Parathyroid adenoma (tissue), 2 donors: ENCODE results near the gene CORO6.

ENCODE experiments used
- H2AFZ ChIP-seq: fragments of 300-600 bp; sonication (generic); one replicate; pipeline ENCODE4 v1.7.0; 2017; ENCODE audit warnings: antibody characterized with exemption, mild to moderate bottlenecking
- H3K27ac ChIP-seq: fragments of 300-600 bp; sonication (generic); one replicate; pipeline ENCODE4 v1.7.0; 2017
- H3K27me3 ChIP-seq: fragments of 300-600 bp; sonication (generic); one replicate; pipeline ENCODE4 v1.7.0; 2017; ENCODE audit warnings: low read length; ENCODE audit not compliant: control insufficient read depth, insufficient read depth
- H3K36me3 ChIP-seq: fragments of 300-600 bp; sonication (generic); one replicate; pipeline ENCODE4 v1.7.0; 2017; ENCODE audit warnings: low read length; ENCODE audit not compliant: control insufficient read depth, insufficient read depth
- H3K4me1 ChIP-seq: fragments of 300-600 bp; sonication (generic); one replicate; pipeline ENCODE4 v1.7.0; 2017; ENCODE audit warnings: control low read depth
- H3K4me2 ChIP-seq: fragments of 300-600 bp; sonication (generic); one replicate; pipeline ENCODE4 v1.7.0; 2017; ENCODE audit warnings: low read length
- H3K4me3 ChIP-seq: fragments of 300-600 bp; sonication (generic); one replicate; pipeline ENCODE4 v1.7.0; 2017; ENCODE audit warnings: low read depth, low read length
- H3K79me2 ChIP-seq: fragments of 300-600 bp; sonication (generic); one replicate; pipeline ENCODE4 v1.7.0; 2017; ENCODE audit warnings: control low read depth
- H3K9ac ChIP-seq: fragments of 300-600 bp; sonication (generic); one replicate; pipeline ENCODE4 v1.7.0; 2017; ENCODE audit warnings: mild to moderate bottlenecking
- H3K9me3 ChIP-seq: fragments of 300-600 bp; sonication (generic); one replicate; pipeline ENCODE4 v1.7.0; 2017; ENCODE audit warnings: low read length; ENCODE audit not compliant: control insufficient read depth
- CTCF ChIP-seq: fragments of 300-600 bp; sonication (generic); IDR thresholded peaks from one replicate; pipeline ENCODE4 v1.7.0; 2017; ENCODE audit warnings: antibody characterized with exemption, mild to moderate bottlenecking
- donor health status: primary hyperparathyroidism.

CORO6 gene

DNA sequence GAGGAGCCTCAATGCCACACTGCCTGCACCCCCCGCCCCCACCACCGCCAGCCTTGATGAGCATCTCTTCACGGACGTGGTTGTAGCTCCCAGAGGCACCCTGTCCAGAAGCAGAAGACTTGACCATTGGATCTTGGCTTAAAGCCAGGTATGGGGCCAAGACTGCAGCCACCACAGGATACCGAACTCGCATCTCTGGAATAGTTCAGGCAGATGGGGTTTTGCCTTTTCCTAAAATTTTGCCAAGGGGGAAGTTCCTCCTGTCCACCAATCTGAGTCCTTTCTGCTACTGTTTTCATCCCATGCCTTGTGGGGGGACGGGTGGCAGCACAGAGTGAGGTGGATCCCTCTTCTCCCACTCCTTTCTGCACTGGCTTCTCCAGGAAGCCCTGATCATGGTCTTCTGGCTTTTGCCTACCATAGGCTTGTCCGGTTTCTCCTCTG lies 939 bp downstream of the CORO6 start:
- Histone ChIP-seq H2AFZ (peak overlapping the region; percentile 88), H3K4me1 (peaks cover 44% of the 10 kb centered on the region), H3K36me3 (no peaks in the 10 kb centered on the region), H3K27ac (peak overlapping the region; percentile 53), H3K4me3 (peak overlapping the region; percentile 68), H3K27me3 (no peaks in the 10 kb centered on the region), H3K9ac (peak overlapping the region; percentile 71), H3K9me3 (no peaks in the 10 kb centered on the region), H3K4me2 (peak overlapping the region; percentile 78), H3K79me2 (no peaks in the 10 kb centered on the region)
- TF ChIP-seq CTCF = no peak

GRCh38 chr17:29620779-29621500 lies 1.8 kb downstream of the CORO6 start:
- Histone ChIP-seq H3K4me3 (no peak overlapping the region), H3K27ac (no peak overlapping the region), H3K27me3 (no peaks in the 10 kb centered on the region), H3K4me1 (peaks cover 40% of the 10 kb centered on the region), H3K79me2 (no peaks in the 10 kb centered on the region), H3K4me2 (no peak overlapping the region), H3K9ac (no peak overlapping the region), H2AFZ (no peak overlapping the region), H3K9me3 (no peaks in the 10 kb centered on the region), H3K36me3 (no peaks in the 10 kb centered on the region)
- no peak for TF ChIP-seq CTCF

DNA sequence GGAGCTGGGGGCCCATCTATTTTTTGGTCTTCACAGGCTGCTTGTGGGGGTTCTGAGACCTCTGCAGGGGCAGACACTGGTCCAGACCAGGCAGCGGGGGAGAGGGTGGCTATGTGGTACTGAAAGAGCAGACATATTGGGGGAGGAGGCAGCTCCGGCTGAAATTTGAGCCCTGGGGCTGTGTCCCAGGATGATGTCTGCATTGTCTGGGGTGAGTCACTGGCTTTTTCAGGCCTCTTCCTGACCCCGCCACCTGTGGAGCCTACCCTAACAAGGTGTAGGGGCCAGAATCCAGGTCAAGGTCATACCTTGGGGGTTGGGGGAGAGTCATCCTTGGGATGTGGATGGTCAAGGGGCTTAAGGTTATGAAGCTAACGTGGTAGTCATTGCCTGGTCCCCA lies 2.4 kb downstream of the CORO6 start:
- H3K27ac ChIP-seq = peak overlapping the region; percentile 20
- no peak overlapping the region for H3K9ac ChIP-seq
- H3K4me3 ChIP-seq = no peak overlapping the region
- no peak for TF ChIP-seq CTCF
- H3K27me3 ChIP-seq = no peaks in the 10 kb centered on the region
- H3K4me1 ChIP-seq = peaks cover 45% of the 10 kb centered on the region
- H3K9me3 ChIP-seq = no peaks in the 10 kb centered on the region
- H2AFZ ChIP-seq = no peak overlapping the region
- no peaks in the 10 kb centered on the region for H3K79me2 ChIP-seq
- H3K4me2 ChIP-seq = no peak overlapping the region
- no peaks in the 10 kb centered on the region for H3K36me3 ChIP-seq

GRCh38 chr17:29619251-29619650 lies 3.5 kb downstream of the CORO6 start:
- Histone ChIP-seq H3K4me1 (peaks cover 40% of the 10 kb centered on the region), H2AFZ (no peak overlapping the region), H3K36me3 (no peaks in the 10 kb centered on the region), H3K79me2 (no peaks in the 10 kb centered on the region), H3K27me3 (no peaks in the 10 kb centered on the region), H3K27ac (peak overlapping the region; percentile 20), H3K4me3 (no peak overlapping the region), H3K9me3 (no peaks in the 10 kb centered on the region), H3K4me2 (no peak overlapping the region), H3K9ac (no peak overlapping the region)
- TF ChIP-seq CTCF = peak; percentile 45
